SK-N-SH (cell line): ENCODE measurements around the gene TEX19. TPM values are rescaled to one million over a fixed set of nuclear protein-coding genes. Genes with fewer than 3 reads are reported as not detected.

ENCODE experiments used
- CTCF ChIA-PET: fragments of 300-600, 350-600 bp; formaldehyde crosslinking; extraction: SDS; loops from one replicate; lab custom pipeline; 2021; lab: Yijun Ruan, JAX
- POLR2A ChIA-PET: fragments of 350-600 bp; sonication (Branson Sonifier 250); formaldehyde crosslinking; extraction: SDS; loops from one replicate; lab custom pipeline; 2020; ENCODE audit warnings: antibody characterized with exemption, inconsistent platforms; lab: Yijun Ruan, JAX
- DNase-seq: peaks from one replicate; pipeline ENCODE4 v3.0.0; 2012
- H2AFZ ChIP-seq: fragments of 200-600 bp; sonication (generic); 2 replicates; pipeline ENCODE4 v1.8.1; 2016; ENCODE audit warnings: antibody characterized with exemption, mild to moderate bottlenecking, low read depth
- H3F3A ChIP-seq: fragments of 200-600 bp; sonication (generic); replicated peaks from 2 replicates; pipeline ENCODE3; 2016; ENCODE audit warnings: antibody characterized with exemption, mild to moderate bottlenecking; ENCODE audit not compliant: insufficient read depth
- H3K27ac ChIP-seq, 2 experiments: fragments of 200-500 bp in 1 of 2; fragments of 200-600 bp in 1 of 2; sonication (Bioruptor generic) in 1 of 2; sonication (generic), shearing (Covaris generic) in 1 of 2; 2 replicates each; pipeline versions ENCODE4 v1.5.1 to v1.6.1; 2014 to 2016; ENCODE audit warnings: low read depth in 2 of 2, inconsistent platforms in 1 of 2, low read length in 1 of 2, mild to moderate bottlenecking in 1 of 2, mixed read lengths in 1 of 2
- H3K27me3 ChIP-seq: fragments of 200-600 bp; sonication (generic), shearing (Covaris generic); 2 replicates; pipeline ENCODE4 v1.6.1; 2016; ENCODE audit warnings: mixed run types; ENCODE audit not compliant: insufficient read depth
- H3K36me3 ChIP-seq, 2 experiments: fragments of 200-500 bp in 1 of 2; fragments of 200-600 bp in 1 of 2; sonication (Bioruptor generic) in 1 of 2; sonication (generic) in 1 of 2; replicated peaks in 1 of 2; 2 replicates each; pipeline versions ENCODE3 to v1.5.1; 2014 to 2016; ENCODE audit warnings: low read length in 1 of 2, mild to moderate bottlenecking in 1 of 2; ENCODE audit not compliant: insufficient read depth in 2 of 2, control insufficient read depth in 1 of 2
- H3K4me1 ChIP-seq, 2 experiments: fragments of 200-500 bp in 1 of 2; fragments of 200-600 bp in 1 of 2; sonication (Bioruptor generic) in 1 of 2; sonication (generic), shearing (Covaris generic) in 1 of 2; 2 replicates each; pipeline versions ENCODE4 v1.5.1 to v1.6.1; 2014 to 2016; ENCODE audit warnings: low read depth in 1 of 2, low read length in 1 of 2, mixed run types in 1 of 2; ENCODE audit not compliant: insufficient read depth in 2 of 2, control insufficient read depth in 1 of 2
- H3K4me2 ChIP-seq: fragments of 200-600 bp; sonication (generic), shearing (Covaris generic); 2 replicates; pipeline ENCODE4 v1.6.1; 2017; ENCODE audit warnings: mixed run types
- H3K4me3 ChIP-seq, 2 experiments: fragments of 200-500 bp in 1 of 2; fragments of 200-600 bp in 1 of 2; sonication (Bioruptor generic) in 1 of 2; sonication (generic), shearing (Covaris generic) in 1 of 2; 2 replicates each; pipeline versions ENCODE4 v1.5.1 to v1.8.1; 2014 to 2016; ENCODE audit warnings: low read depth in 2 of 2, inconsistent platforms in 1 of 2, low read length in 1 of 2, mild to moderate bottlenecking in 1 of 2, mixed read lengths in 1 of 2, moderate library complexity in 1 of 2
- H3K79me2 ChIP-seq: fragments of 200-600 bp; sonication (generic); 2 replicates; pipeline ENCODE4 v1.8.1; 2017; ENCODE audit warnings: mild to moderate bottlenecking; ENCODE audit not compliant: insufficient read depth
- H3K9ac ChIP-seq: fragments of 200-600 bp; sonication (generic); 2 replicates; pipeline ENCODE4 v1.6.1; 2017; ENCODE audit warnings: mixed run types
- H3K9me2 ChIP-seq: fragments of 200-600 bp; sonication (generic); 2 replicates; pipeline ENCODE4 v1.6.1; 2017; ENCODE audit warnings: mixed run types
- H3K9me3 ChIP-seq: fragments of 200-600 bp; sonication (generic); 2 replicates; pipeline ENCODE4 v1.6.1; 2017; ENCODE audit warnings: mixed run types, mild to moderate bottlenecking, moderate library complexity
- H4K20me1 ChIP-seq: fragments of 200-600 bp; sonication (generic); 2 replicates; pipeline ENCODE4 v1.6.1; 2017; ENCODE audit warnings: mild to moderate bottlenecking, mixed run types; ENCODE audit not compliant: insufficient read depth
- CHD2 ChIP-seq: fragments of 150-350 bp; IDR thresholded peaks from 2 replicates; pipeline ENCODE4 v1.6.1; 2018; ENCODE audit warnings: low read length; ENCODE audit not compliant: partially characterized antibody
- EP300 ChIP-seq, 2 experiments: IDR thresholded peaks; 2 replicates each; pipeline versions ENCODE4 v1.4.0 to v1.6.1; 2012; ENCODE audit warnings: borderline replicate concordance in 1 of 2, low read depth in 1 of 2, low read length in 1 of 2
- EZH2phosphoT487 ChIP-seq: fragments of 200-600 bp; sonication (generic); IDR thresholded peaks from 2 replicates; pipeline ENCODE4 v1.6.1; 2017; ENCODE audit warnings: low read depth, mixed run types, mild to moderate bottlenecking, antibody characterized with exemption, moderate library complexity, borderline replicate concordance
- GABPA ChIP-seq: IDR thresholded peaks from 2 replicates; pipeline ENCODE4 v1.4.0; 2012; ENCODE audit warnings: low read depth, mild to moderate bottlenecking
- JUND ChIP-seq: IDR thresholded peaks from 2 replicates; pipeline ENCODE4 v1.4.0; 2012
- MEF2A ChIP-seq: IDR thresholded peaks from 2 replicates; pipeline ENCODE4 v1.4.0; 2012; ENCODE audit warnings: low read depth, borderline replicate concordance
- RAD21 ChIP-seq: IDR thresholded peaks from 2 replicates; pipeline ENCODE4 v1.6.1; 2012; ENCODE audit warnings: mild to moderate bottlenecking, low read length
- RFX5 ChIP-seq: IDR thresholded peaks from 2 replicates; pipeline ENCODE4 v1.6.1; 2012; ENCODE audit warnings: mild to moderate bottlenecking, improper control_type of control experiment, low read length
- TCF12 ChIP-seq: IDR thresholded peaks from 2 replicates; pipeline ENCODE4 v1.4.0; 2012
- TEAD4 ChIP-seq: IDR thresholded peaks from 2 replicates; pipeline ENCODE4 v1.4.0; 2012; ENCODE audit warnings: mild to moderate bottlenecking, borderline replicate concordance; ENCODE audit not compliant: insufficient read depth
- WGBS: methylation state at CpG from one replicate; pipeline ENCODE4 v1.1.6; 2017; ENCODE audit warnings: low lambda C conversion rate; 5-methylcytosine and 5-hydroxymethylcytosine counted together
- polyA plus RNA-seq, 3 experiments: library from polyadenylated mRNA; depleted of rRNA; stranded (reverse); fragments of >200 nt; gene quantifications; 2 replicates each; pipeline ENCODE4 v1.2.3, GENCODE V29; 2012
- TF ChIP-seq, protein P1 (sequence below): fragments of 200-600 bp; sonication (generic); IDR thresholded peaks from 2 replicates; pipeline ENCODE4 v1.6.1; 2017; ENCODE audit warnings: antibody characterized with exemption, mild to moderate bottlenecking, moderate library complexity
- TF ChIP-seq, protein P2 (sequence below): IDR thresholded peaks from 2 replicates; pipeline ENCODE4 v1.4.0; 2012; ENCODE audit warnings: low read depth
- TF ChIP-seq, protein P3 (sequence below): fragments of 150-350 bp; IDR thresholded peaks from 2 replicates; pipeline ENCODE4 v1.6.1; 2016; ENCODE audit warnings: mild to moderate bottlenecking, low read depth, low read length
- TF ChIP-seq, protein P4 (sequence below): IDR thresholded peaks from 2 replicates; pipeline ENCODE4 v1.6.1; 2012; ENCODE audit warnings: mild to moderate bottlenecking, low read depth, low read length, moderate library complexity

Gene TEX19
- polyA plus RNA-seq, 1 of the 3 experiments (the other 2 are of a cell fraction): 0.10 TPM

DNA sequence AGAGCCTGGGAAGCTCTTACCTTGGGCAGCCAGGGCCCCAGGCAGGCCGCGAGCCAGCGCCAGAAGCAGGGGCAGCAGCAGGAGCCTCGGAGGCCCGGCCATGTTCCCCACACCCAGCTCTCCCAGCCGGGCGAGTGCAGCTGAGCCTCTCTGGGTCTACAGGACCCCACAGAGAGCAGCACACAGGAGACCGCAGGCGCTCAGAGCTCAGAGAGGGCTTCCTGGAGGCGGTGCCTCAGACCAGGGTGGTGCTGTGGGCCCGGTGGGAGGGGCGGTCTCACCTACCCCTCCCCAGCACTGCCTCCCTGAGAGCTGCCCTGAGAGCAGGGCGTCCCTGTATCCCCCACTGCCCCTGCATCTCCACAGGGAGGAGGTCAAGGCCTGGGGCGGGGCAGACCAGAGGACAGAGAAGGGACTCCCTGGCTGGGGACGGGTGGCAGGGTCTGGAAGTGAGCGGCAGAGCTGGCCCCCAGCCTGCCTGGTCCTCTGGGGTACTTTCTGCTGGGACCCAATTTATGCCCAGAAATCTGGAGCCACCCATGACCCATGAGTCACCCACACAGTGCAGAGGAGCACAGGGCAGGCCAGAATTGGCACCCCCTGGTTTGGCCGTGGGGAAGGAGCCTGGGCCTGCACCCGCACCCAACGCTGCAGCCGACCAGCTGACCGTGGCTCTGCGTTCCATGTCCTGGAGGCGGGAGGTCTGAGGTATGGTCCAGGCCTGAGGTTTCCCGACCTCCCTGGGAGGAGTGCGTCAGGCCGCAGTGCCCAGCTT is 41.5 kb upstream of the TEX19 start, which contains the start of gene CD7 (continued):
- TF ChIP-seq EP300 (IDR thresholded peaks at IDR 0.05; ENCODE audit: borderline replicate concordance in 1 of 2, low read depth in 1 of 2, low read length in 1 of 2) (no peak), TEAD4 (no peak)

DNA sequence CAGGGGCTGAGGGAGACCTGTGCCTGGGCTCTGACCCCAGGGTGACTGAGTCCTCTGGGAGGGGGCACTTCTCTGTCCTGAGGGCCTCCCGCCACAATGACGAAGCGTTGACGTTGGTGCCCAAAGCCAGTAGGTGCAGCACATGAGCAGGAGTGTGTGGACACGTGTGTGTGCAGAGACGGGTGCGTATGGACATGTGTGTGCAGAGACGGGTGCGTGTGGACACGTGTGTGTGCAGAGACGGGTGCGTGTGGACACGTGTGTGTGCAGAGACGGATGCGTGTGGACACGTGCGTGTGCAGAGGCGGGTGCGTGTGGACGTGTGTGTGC is 40.9 kb upstream of the TEX19 start:
- POLR2A ChIA-PET: interaction anchor here (0.5 kb wide), 1 partner anchor 20 kb away, joined by 3 read pairs; no protein-coding TSS in a partner anchor
- DNase-seq: no peak
- CTCF ChIA-PET: interaction anchor here (0.5 to 3.0 kb wide), 7 partner anchors 18 to 298 kb away, joined by 3 to 24 read pairs (median 5); no protein-coding TSS in a partner anchor

More for the DNA sequence above, 40.9 kb upstream of the TEX19 start:
- no peak overlapping the region for H2AFZ ChIP-seq
- H3K79me2 ChIP-seq: no peaks in the 10 kb centered on the region
- H3K9me2 ChIP-seq: no peaks in the 10 kb centered on the region
- 94% methylated on average over 20 of the region's 20 CpGs for WGBS
- no peak overlapping the region for H3K4me2 ChIP-seq
- H3K4me1 ChIP-seq: peaks cover 5 to 14% of the 10 kb centered on the region in 2 experiments; a peak in 3 of 4 replicates
- no peak overlapping the region for H3K9ac ChIP-seq
- no peaks in the 10 kb centered on the region for H3K9me3 ChIP-seq
- no peaks in the 10 kb centered on the region for H4K20me1 ChIP-seq
- TF ChIP-seq, protein P1, sequence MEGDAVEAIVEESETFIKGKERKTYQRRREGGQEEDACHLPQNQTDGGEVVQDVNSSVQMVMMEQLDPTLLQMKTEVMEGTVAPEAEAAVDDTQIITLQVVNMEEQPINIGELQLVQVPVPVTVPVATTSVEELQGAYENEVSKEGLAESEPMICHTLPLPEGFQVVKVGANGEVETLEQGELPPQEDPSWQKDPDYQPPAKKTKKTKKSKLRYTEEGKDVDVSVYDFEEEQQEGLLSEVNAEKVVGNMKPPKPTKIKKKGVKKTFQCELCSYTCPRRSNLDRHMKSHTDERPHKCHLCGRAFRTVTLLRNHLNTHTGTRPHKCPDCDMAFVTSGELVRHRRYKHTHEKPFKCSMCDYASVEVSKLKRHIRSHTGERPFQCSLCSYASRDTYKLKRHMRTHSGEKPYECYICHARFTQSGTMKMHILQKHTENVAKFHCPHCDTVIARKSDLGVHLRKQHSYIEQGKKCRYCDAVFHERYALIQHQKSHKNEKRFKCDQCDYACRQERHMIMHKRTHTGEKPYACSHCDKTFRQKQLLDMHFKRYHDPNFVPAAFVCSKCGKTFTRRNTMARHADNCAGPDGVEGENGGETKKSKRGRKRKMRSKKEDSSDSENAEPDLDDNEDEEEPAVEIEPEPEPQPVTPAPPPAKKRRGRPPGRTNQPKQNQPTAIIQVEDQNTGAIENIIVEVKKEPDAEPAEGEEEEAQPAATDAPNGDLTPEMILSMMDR: no peak
- TF ChIP-seq, protein P2, sequence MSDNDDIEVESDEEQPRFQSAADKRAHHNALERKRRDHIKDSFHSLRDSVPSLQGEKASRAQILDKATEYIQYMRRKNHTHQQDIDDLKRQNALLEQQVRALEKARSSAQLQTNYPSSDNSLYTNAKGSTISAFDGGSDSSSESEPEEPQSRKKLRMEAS: no peak
- no peak for TF ChIP-seq CHD2
- no peak for TF ChIP-seq TEAD4
- no peak for TF ChIP-seq JUND
- no peak for TF ChIP-seq MEF2A
- no peak for TF ChIP-seq EZH2phosphoT487
- TF ChIP-seq GABPA: no peak
- TF ChIP-seq, protein P3, sequence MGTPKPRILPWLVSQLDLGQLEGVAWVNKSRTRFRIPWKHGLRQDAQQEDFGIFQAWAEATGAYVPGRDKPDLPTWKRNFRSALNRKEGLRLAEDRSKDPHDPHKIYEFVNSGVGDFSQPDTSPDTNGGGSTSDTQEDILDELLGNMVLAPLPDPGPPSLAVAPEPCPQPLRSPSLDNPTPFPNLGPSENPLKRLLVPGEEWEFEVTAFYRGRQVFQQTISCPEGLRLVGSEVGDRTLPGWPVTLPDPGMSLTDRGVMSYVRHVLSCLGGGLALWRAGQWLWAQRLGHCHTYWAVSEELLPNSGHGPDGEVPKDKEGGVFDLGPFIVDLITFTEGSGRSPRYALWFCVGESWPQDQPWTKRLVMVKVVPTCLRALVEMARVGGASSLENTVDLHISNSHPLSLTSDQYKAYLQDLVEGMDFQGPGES: no peak
- TF ChIP-seq EP300 (IDR thresholded peaks at IDR 0.05; ENCODE audit: borderline replicate concordance in 1 of 2, low read depth in 1 of 2, low read length in 1 of 2): no peak
- no peak for TF ChIP-seq RAD21
- no peak for TF ChIP-seq RFX5
- TF ChIP-seq TCF12: no peak
- TF ChIP-seq, protein P4, sequence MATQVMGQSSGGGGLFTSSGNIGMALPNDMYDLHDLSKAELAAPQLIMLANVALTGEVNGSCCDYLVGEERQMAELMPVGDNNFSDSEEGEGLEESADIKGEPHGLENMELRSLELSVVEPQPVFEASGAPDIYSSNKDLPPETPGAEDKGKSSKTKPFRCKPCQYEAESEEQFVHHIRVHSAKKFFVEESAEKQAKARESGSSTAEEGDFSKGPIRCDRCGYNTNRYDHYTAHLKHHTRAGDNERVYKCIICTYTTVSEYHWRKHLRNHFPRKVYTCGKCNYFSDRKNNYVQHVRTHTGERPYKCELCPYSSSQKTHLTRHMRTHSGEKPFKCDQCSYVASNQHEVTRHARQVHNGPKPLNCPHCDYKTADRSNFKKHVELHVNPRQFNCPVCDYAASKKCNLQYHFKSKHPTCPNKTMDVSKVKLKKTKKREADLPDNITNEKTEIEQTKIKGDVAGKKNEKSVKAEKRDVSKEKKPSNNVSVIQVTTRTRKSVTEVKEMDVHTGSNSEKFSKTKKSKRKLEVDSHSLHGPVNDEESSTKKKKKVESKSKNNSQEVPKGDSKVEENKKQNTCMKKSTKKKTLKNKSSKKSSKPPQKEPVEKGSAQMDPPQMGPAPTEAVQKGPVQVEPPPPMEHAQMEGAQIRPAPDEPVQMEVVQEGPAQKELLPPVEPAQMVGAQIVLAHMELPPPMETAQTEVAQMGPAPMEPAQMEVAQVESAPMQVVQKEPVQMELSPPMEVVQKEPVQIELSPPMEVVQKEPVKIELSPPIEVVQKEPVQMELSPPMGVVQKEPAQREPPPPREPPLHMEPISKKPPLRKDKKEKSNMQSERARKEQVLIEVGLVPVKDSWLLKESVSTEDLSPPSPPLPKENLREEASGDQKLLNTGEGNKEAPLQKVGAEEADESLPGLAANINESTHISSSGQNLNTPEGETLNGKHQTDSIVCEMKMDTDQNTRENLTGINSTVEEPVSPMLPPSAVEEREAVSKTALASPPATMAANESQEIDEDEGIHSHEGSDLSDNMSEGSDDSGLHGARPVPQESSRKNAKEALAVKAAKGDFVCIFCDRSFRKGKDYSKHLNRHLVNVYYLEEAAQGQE: no peak
- peaks cover 20% of the 10 kb centered on the region for H3F3A ChIP-seq
- no peaks in the 10 kb centered on the region for H3K36me3 ChIP-seq
- H3K27ac ChIP-seq: no peak overlapping the region
- peaks cover 17% of the 10 kb centered on the region; the same call in 1 of the 2 replicates for H3K27me3 ChIP-seq
- no peak overlapping the region for H3K4me3 ChIP-seq
